Erythroblast (primary cell): ENCODE measurements around the gene GPN2.

Experiments used
- GATA1 ChIP-seq: IDR thresholded peaks from 2 replicates; pipeline ENCODE4 v1.6.1; 2011; ENCODE audit warnings: low read depth, mild to moderate bottlenecking, control low read depth, low read length, moderate library complexity
- POLR2A ChIP-seq: IDR thresholded peaks from 2 replicates; pipeline ENCODE4 v1.6.1; 2011; ENCODE audit warnings: mild to moderate bottlenecking, low read length

DNA sequence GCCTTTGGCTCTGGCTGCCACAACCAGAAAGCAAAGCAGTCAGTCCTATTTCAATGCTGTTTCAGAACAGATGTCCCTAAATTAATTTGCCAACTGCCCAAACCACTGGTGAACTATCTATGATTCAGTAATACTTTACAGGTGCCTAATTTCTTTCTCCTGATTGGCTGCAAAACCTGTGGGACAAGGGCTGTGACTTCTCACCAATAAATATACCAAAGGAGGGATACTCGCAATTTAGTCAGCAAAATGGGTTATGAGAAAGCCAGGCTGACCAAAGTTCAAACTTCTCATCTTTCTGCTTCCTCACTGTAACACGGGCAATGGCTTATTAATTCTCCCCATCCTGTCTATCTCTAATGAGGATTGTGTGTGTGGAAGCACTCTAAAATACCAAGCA, 12.8 kb downstream of the GPN2 start:
- TF ChIP-seq POLR2A (no peak), GATA1 (no peak)
